SHP77 (cell line): ENCODE data around the gene RPP30.
"Not testable (repeated sequence)": the region's sequence is repeated elsewhere in the genome, so short reads cannot be mapped to it uniquely, and the experiment has no call there.

Source experiments
- DNase-seq, 2 experiments: peaks; one replicate each; lab custom pipeline; 2025; lab: John Stamatoyannopoulos, UW

The RPP30 gene

DNA sequence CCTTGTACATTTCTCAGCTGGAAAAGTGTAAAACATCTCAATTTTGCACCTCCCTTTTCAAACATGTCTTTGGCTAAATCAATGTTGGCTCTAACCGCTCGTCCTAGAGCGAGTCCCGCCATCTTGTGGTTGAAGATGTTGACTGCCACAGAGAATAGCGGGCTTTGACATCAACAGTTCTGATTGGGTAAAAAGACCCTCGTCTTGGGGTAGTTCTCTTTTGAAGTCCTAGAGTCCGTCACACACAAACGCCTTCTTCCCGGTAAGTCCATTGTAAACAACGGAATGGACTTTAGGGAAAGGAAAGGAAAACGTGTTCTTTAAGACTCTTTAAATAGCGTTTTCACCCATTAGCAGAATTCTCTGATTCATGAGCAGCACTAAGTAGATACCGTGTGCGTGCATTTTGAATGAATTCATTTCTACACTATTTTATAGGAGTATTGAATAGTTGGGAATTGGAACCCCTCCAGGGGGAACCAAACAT, 452 bp upstream of the RPP30 start:
- DNase-seq, result peak in 1 of 2 experiments; percentile 30

DNA sequence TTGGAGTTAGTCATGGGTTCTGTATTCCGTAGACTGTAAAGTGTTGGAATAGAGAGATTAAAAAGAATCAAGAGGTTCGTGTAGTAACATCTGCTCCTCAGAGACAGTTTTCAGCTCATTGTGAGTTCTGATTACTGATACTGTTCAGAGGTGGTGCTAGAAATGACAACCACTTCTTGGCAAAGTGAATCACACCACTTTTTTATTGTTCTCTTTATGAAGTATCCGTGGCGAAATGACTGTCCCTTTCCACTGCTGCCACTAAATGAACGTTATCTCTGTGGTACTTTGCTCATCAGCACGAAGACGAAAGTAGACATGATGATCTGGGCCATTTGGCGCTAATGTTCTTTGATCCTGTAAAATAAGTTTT, 860 bp downstream of the RPP30 start:
- DNase-seq, result no peak

DNA sequence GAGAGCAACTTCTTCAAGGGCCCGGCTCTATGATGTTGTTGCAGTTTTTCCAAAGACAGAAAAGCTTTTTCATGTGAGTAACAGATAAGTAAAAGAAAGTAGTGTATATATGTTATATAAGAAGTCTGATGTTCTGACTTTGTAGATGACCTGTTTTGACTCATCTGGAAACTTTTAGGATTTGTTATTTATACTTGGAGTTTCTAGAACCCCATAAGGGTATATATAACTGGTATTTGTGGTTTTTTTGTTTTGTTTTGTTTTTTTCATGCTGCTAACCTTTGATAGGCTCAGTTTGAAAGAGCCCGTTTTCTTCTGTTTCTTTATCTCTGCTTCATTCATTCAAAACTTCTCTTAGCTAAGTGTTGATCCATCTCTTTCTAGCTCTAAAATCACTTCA, 7.3 kb downstream of the RPP30 start:
- DNase-seq, result no peak

DNA sequence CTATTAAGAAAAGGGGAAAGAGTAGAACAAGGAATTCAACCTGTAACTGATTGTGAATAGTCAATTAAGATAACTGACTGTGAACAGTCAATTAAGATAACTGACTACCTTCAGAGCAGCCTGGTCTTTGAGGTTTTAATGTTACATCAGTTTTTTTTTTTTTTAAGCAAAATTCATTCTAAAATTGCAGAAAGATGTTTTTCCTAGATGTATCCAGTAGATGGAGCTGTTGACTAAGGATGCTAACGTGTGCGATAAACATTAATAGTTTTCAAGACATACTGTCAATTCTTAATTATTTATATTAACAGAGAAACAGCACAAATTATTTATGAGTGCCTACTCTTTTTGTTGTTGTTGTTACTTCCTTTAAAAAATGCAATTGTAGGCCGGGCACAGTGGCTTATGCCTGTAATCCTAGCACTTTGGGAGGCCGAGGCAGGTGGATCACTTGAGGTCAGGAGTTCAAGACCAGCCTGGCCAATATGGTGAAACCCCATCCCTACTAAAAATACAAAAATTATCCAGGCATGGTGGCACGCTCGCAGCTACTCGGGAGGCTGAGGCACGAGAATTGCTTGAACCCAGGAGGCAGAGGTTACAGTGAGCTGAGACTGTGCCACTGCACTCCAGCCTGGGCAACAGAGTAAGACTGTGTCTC, 8.4 kb downstream of the RPP30 start:
- DNase-seq, result not testable (repeated sequence)

DNA sequence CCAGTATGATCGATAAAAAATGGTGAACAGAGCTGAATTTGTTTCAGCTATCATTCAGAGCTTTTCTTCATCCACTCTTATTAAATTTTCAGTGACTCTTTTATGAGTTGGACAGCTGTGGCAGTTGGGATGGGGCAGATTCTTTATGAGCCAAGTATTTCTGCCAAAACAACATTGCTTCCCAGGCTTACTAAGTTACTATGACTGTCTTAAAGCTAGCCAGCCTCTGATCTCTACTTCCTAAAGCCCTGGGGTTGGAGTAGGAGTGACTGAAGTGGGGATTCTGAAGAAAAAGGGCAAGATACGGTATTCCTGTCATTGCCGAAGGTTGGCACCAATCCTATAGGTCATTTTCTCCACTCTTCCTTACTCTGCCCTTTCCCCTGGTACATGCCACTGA, 12.7 kb downstream of the RPP30 start:
- DNase-seq, result no peak

DNA sequence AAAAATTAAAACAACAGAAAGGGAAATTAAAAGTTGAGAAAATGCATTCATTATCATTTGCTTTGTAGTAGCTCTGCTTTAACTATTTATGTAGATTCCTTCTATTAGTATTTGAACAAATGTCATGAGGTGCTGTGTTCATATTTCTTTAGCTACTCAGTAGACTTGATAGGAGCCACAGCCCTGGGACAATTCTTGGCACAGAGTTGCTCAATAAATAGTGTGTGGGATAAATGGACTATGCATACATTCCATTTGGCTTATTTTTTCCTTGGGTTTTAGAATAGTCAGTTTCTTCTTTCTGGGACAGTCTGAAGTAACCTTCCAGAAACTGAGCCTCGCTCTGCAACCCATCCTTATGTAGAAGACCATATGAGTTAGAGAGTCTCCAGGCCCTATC, 13.4 kb downstream of the RPP30 start:
- DNase-seq, result no peak

DNA sequence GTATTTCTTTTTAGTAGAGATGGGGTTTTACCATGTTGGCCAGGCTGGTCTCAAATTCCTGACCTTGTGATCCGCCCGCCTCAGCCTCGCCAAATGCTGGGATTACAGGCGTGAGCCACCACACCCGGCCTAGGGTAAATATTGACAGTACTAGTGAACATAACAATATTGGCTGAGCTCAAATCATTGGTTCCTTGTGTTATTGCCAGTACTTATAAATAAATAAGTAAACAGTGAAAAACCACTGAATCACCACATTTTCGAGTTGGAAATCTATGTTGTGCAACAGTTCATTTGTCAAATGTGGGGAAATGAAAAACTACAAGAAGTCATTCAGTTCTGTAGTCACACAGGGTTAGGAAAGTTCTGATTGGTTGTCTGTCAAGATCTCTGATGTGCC, 15.8 kb downstream of the RPP30 start:
- DNase-seq, result no peak

DNA sequence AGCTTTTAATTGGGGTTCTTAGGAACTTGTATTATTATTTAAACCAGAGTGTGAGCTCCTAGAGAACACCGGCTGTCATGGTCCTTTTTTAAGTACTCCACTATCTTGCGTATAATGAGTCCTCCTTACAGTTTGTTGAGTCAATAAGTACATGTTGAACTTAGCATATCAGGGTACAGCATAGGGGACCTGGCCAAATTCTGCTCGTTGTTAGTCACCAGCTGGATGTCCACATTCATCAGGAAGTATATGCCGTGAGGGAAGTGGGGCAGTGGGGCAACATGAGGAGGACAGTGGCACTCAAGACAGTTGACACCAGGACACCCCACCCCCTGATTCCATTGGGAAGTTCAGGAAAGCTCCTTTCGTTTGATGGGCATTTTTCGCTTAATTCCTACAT, 16.6 kb downstream of the RPP30 start:
- no peak for DNase-seq

DNA sequence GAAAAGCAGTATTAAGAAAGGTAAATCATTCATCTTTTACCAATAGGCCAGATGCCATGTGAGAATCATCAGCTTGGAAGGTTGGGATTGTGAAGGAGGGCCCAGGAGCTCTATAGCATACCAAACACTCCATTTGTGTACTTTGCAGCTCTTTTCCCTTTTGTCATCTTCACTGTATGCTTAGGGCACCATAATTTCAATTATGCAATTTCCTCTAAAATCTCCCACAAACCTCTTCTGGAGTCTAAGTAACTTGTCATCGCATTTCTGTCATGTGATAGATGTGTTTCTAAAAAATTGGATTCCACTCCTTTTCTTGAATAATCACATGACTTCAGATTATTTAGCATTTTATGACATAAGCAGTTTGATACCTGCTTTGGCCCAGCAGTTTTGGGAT, 17.9 kb downstream of the RPP30 start:
- no peak for DNase-seq

DNA sequence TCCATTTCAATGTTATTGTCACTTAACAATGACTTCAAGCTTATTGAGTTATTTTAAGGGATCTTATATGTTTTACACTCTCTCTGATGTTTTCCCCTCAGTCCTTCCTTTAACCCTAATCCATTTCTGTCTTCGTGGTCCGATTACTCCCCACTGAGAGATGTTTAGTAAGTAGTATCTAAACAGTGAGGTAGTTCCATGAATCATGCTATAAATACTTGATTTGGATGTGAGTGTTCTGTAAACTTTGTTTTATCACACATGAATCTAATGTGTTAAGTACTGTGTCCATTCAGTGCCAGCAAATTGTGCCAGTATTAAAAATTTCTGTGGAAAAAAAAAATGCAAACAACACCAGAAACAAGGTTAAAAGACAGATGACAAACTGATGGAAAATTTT, 18.6 kb downstream of the RPP30 start:
- DNase-seq, result no peak

DNA sequence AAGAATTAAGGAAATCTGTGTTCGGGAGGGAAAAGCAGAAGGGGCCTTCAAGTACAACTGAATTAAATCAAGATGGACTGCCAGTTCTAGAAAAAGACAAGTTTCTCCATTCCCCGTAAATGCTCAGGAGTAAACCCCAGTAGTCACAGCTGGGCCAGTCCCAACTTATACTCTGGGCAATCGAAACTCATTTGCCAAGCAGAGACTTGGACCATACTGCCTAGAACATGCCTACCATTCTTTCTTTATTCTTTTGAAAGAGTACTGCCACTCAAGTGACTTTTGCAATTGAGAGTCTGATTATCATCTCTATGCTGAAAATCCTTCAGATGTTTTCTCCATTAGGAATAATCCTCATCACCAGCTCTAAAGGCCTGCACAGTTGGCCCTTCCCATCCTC, 21.4 kb downstream of the RPP30 start:
- DNase-seq, result no peak

DNA sequence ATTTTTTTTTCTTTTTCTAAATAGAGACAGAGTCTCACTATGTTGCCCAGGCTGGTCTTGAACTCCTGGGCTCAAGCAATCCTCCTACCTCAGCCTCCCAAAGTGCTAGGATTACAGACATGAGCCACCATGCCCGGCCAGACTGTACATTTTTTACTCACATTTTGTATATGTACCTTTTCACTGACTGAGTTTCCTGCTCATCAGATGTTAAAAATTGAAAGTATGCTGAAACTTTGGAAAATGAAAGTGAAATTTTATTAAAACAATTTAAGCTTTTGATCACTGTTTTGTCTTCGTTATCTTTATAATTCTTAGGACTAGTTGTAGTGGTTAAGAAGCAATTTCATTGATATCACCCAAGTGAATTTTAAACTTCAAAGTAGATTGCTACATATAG, 25.1 kb downstream of the RPP30 start:
- not testable (repeated sequence) for DNase-seq

DNA sequence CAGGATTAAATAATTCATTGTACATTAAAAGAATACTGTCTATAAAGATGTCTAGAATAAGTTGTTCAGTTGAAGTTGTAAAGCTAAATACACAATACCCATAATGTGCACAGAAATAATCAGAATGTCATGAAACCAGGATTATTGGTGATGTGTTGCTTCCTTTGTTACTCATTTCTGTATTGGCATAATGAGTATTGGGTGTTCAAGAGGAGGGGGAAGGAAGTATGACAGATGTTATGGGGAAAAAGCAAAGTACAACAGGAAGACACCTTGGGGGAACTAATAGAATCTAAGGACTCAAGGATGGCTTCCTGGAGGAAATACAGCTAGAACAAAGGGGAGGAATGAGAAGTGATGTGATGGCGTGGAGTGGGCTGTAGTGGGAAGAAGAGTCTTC, 34.2 kb downstream of the RPP30 start:
- no peak for DNase-seq

DNA sequence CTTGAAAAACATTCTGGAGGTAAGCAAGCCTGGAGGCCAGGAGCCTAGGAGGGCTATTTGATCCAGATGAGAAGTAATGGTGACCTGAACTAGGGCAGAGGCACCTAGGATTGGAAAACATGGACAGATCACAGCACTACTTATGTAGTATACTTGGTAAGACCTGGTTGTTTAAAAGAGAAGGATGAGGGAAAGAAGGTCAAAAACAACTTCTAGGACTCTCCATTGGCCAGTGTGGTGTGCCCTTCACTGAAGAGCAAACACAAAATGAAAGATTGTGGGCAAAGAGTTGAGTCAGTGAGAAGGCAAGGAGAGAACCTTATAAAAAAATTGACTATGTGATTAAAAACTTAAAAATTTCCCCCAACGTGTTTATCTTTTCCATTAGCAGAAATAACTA, 34.8 kb downstream of the RPP30 start:
- DNase-seq, result no peak

DNA sequence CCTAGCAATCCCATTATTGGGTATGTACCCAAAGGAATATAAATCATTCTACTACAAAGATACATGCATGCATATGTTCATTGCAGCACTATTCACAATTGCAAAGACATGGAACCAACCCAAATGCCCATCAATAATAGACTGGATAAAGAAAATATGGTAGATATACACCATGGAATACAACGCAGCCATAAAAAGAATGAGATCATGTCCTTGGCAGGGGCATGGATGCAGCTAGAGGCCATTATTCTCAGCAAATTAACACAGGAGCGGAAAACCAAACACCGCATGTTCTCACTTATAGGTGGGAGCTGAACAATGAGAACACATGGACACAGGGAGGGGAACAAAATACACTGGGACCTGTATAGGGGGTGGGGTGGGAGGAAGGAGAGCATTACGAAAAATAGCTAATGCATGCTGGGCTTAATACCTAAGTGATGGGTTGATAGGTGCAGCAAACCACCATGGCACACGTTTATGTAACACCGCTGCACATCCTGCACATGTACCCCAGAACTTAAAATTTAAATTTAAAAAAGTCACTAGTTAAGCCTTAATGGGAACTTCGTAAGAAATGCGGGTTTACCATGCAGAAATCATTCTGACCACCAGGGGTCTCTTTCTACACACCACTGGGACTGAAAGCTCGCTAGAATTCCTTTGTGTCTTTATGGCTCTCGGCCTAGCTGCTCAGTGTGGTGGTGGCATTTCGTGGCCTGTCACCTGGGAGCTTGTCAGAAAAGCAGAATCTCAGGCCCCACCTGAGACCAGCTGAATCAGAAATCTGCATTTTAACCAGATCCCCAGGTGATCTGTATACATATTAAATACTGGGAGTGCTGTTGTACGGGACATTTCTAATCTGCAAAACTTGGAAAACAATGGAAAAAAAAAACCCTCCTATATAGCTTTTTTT, 39.6 kb downstream of the RPP30 start:
- DNase-seq, result peak; percentile 22 to 28

DNA sequence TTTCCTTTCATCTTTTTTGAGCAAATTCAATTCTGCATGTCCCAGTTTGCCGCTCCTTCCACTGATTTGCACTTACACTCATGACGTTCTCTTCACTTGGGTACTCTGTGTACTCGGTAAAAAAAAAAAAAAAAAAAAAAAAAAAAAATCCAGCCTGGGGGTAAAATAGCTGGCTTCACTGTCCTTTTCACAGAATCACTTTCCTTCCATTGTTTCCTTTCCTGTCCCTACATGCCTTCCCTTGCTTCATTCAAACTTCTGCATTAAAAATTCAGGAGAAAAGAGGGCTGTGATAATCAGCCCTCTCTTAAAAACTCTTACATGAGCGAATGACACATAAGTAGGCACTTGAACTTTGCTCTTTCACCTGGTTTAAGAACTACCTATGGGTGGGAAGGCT, 40.4 kb downstream of the RPP30 start:
- DNase-seq, result no peak

DNA sequence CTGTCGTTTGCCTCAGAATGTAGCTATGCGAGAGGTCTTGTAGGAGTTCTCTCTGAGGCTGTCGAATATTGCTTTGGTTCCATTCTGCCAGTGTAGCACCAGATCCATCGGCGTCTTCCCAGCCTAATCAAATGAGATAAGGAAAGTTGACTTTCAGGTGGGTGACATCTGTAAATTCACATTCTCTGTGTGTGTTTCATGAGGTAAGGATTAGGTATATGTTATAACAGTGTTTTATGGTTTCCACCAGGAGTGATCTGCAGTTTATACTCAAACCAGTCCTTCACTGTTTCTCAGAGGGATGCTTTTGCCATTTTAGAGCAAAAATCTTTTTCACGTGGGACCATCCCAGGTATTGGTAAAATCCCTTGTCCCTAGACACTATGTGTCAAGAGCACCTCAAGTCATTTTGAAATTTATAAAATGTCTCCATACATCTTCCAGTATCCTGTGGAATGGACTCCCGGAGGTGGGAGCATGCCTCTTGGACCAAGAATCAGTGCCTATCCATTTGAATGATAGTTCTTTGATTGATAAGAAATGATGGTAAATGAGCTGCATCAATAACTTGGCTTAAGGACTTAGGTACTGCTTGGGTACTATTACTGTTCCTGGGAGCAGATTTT, 41.2 kb downstream of the RPP30 start:
- DNase-seq, result no peak

DNA sequence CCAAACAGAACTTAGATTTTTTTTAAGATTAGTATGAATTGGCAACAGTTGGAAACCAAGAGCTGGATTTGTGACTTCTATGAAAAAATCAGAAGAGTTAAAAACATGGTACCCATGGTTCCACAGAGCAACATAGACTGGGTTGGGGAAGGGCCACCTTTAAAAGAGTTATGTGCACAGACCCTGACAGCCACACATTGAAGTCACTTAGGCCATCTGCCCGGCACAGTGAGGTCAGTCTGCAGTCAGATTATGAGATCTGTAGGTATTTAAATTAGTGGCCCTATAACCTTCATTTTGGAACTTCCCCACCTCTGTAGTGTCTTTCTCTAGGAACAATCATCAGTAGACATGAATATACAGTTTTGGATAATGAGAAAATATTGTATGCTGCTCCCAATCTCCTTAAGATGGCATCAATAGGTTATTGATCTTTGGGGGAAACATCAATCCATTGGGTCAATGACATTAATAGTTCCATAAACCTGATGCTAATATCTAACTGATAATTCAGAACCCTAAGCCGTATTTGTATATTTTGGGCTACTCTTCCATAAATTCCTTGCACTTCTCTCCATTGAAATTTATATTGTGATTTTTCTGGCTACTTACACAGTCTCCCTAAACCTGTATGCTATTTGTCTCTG, 42.1 kb downstream of the RPP30 start:
- no peak for DNase-seq

DNA sequence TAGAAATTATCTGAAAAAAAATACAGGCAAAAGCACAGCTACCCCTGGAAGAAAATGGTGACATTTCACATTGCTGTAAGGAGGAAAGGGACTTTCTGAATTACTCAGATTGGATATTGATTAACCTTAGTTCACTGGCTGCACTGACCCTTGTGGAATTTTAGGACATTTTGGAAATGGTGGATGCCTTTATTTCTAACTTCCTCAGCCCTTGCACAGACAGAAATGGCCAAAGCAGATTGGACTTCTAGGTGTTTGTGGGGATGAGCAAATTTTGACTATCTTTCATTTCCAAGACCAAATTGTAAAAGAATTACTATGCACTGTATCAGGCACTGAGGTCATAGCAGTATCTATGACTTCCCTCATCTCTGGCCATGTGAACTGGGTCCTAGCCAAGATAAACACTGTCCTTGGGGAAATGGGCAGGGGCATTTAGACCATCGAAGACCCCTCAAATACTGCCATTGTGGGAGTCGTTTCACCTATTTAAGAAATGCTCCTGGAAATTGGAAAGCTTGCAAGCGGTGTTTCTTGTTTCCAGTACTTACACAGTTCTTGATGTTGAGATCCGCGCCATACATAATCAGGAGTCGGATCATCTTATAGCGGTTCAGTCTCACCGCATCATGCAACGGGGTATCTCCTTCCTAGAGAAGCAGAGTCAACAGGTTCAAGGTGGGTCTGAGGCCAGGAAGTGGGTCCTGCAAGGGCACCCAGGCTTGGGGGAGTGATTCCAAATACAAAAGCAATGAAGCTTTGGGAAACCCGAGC, 43.4 kb downstream of the RPP30 start:
- DNase-seq, result no peak

DNA sequence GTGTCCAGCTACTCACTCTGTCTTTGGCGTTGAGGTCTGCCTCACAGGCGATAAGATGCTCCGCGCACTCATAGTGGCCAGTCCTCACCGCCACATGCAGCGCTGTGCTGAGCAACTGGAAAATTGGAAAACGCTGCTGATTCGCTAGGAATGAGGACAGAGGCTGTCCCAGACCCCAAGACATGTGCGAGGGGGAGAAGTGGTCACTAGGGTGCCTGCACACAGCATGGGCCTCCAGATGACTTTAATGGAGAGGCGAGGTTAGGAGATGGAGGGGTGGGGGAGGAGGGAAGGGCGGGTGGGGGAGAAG, 43.9 kb downstream of the RPP30 start:
- no peak for DNase-seq

DNA sequence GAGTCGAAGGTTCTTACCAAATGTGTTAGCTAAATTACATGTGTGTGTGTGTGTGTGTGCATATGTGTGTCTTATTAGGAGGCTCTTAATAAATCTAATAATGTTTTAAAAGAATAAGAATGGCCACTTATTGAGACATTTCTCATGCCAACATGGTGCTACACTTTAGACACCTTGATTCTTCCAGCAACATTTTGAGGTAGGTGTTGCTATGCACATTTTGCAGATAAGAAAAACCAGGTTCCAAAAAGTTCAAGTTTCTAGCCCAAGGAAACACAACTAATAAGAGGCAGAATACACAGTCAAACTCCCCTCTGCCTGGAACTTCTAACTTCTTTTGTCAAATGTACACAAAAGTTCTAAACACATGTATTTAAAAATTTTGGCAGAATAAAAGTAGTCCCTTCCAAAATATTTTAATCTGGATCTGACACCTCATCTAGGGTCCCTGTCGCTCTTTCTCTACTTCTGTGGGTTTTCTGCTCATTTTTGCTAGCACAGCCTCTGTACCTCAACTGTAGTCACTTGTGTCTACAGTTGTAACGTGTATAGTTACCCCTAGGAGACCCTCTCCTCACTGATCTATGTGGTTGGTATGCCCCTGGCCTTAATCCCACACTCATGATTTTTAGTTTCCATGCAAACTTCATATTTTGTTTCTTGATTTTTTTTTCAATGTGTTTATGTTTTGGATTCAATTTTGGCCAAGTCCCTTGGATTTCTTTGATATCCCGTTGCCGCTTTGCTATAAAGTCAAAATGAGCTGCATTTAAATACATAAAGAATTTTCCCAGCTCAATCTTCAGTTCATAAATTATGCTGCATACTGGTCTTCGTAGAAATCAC, 44.8 kb downstream of the RPP30 start:
- no peak for DNase-seq
